ENCODE measurements around the gene TIRAP.
A peak's percentile ranks its signal among the peaks of the same experiment; 100 is the strongest.
"Not testable (repeated sequence)": the region's sequence is repeated elsewhere in the genome, so short reads cannot be mapped to it uniquely, and the experiment has no call there.

Gene TIRAP

GRCh38 chr11:126282736-126283591 lies at the start of gene TIRAP:
Gene TIRAP, plus strand, starts transcription at chr11:126283093. Its CDS starts 7,802 bp downstream, at chr11:126290895.
- DNase-seq (ENCODE audit: low read depth), result no peak
- no peak for TF ChIP-seq CTCF (IDR thresholded peaks at IDR 0.05; ENCODE audit: control insufficient read depth, extremely low read depth, insufficient read depth)
- peak within 1 kb of the TSS; percentile 67 for H3K4me3 ChIP-seq (ENCODE audit: low read depth, low read length)

GRCh38 chr11:126233391-126233790 lies 49.5 kb upstream of the TIRAP start:
- TF ChIP-seq CTCF (IDR thresholded peaks at IDR 0.05; ENCODE audit: control insufficient read depth, extremely low read depth, insufficient read depth), result no peak
- no peak for DNase-seq (ENCODE audit: low read depth)
- H3K4me3 ChIP-seq (ENCODE audit: low read depth, low read length), result no peak overlapping the region

GRCh38 chr11:126246636-126247035 lies 36.3 kb upstream of the TIRAP start:
- TF ChIP-seq CTCF (IDR thresholded peaks at IDR 0.05; ENCODE audit: control insufficient read depth, extremely low read depth, insufficient read depth), result no peak
- no peak overlapping the region for H3K4me3 ChIP-seq (ENCODE audit: low read depth, low read length)
- no peak for DNase-seq (ENCODE audit: low read depth)

- no peak overlapping the region for H3K4me3 ChIP-seq (ENCODE audit: low read depth, low read length)
- no peak for TF ChIP-seq CTCF (IDR thresholded peaks at IDR 0.05; ENCODE audit: control insufficient read depth, extremely low read depth, insufficient read depth)
- DNase-seq (ENCODE audit: low read depth), result no peak
Observed at GRCh38 chr11:126253265-126253664, 29.6 kb upstream of the TIRAP start.

- H3K4me3 ChIP-seq (ENCODE audit: low read depth, low read length), result no peak overlapping the region
- no peak for DNase-seq (ENCODE audit: low read depth)
- no peak for TF ChIP-seq CTCF (IDR thresholded peaks at IDR 0.05; ENCODE audit: control insufficient read depth, extremely low read depth, insufficient read depth)
Observed at GRCh38 chr11:126254819-126255218, 28.1 kb upstream of the TIRAP start.

- not testable (repeated sequence) for H3K4me3 ChIP-seq (ENCODE audit: low read depth, low read length); DNase-seq (ENCODE audit: low read depth)
Observed at GRCh38 chr11:126255507-126255906, 27.4 kb upstream of the TIRAP start.

GRCh38 chr11:126256216-126256615 lies 26.7 kb upstream of the TIRAP start:
- H3K4me3 ChIP-seq (ENCODE audit: low read depth, low read length), result no peak overlapping the region
- no peak for TF ChIP-seq CTCF (IDR thresholded peaks at IDR 0.05; ENCODE audit: control insufficient read depth, extremely low read depth, insufficient read depth)
- DNase-seq (ENCODE audit: low read depth), result no peak

Measured in LNCaP clone FGC (cell line).